Measurements from ENCODE around the gene LYRM4.

GRCh38 chr6:5248302-5249098, 12.2 kb downstream of the LYRM4 start:
- TF ChIP-seq EZH2 (IDR thresholded peaks at IDR 0.05; ENCODE audit: borderline replicate concordance, low read length) (no peak), CTCF (IDR thresholded peaks at IDR 0.05; ENCODE audit: low read length) (no peak)

Data from OCI-LY1 (cell line).